Stimulated activated memory B cell treated with anti-CD40 and anti-IgM and Interleukin-4, amounts not matched to agents 10 μg/mL and 1 μg/mL and 100 μg/mL, for 72 hours (primary cell): ENCODE results near the gene NCAPD3.

Experiments
- ATAC-seq: fragments of 150-1000 bp; cut with Tn5 transposase; 2 replicates; pipeline ENCODE4 v1.10.0; 2021
- H3K27ac Mint-ChIP-seq: one replicate; pipeline ENCODE4 v1.8.0; 2022; ENCODE audit warnings: mild to moderate bottlenecking, mixed read lengths
- H3K27me3 Mint-ChIP-seq: one replicate; pipeline ENCODE4 v1.8.0; 2022; ENCODE audit warnings: mixed read lengths
- H3K36me3 Mint-ChIP-seq: one replicate; pipeline ENCODE4 v1.8.0; 2022; ENCODE audit warnings: mixed read lengths
- H3K4me1 Mint-ChIP-seq: one replicate; pipeline ENCODE4 v1.8.0; 2022; ENCODE audit warnings: mixed read lengths
- H3K4me3 Mint-ChIP-seq: one replicate; pipeline ENCODE4 v1.8.0; 2022; ENCODE audit warnings: mild to moderate bottlenecking, moderate library complexity, mixed read lengths
- H3K9me3 Mint-ChIP-seq: one replicate; pipeline ENCODE4 v1.8.0; 2022; ENCODE audit warnings: mixed read lengths

Gene NCAPD3

GRCh38 chr11:134145715-134146114 is 78.1 kb downstream of the NCAPD3 start:
- H3K27me3 Mint-ChIP-seq = no peaks in the 10 kb centered on the region
- H3K27ac Mint-ChIP-seq = no peak overlapping the region
- no peak for ATAC-seq
- no peaks in the 10 kb centered on the region for H3K9me3 Mint-ChIP-seq
- no peaks in the 10 kb centered on the region for H3K4me1 Mint-ChIP-seq
- no peak overlapping the region for H3K4me3 Mint-ChIP-seq
- peaks cover 33% of the 10 kb centered on the region for H3K36me3 Mint-ChIP-seq

DNA sequence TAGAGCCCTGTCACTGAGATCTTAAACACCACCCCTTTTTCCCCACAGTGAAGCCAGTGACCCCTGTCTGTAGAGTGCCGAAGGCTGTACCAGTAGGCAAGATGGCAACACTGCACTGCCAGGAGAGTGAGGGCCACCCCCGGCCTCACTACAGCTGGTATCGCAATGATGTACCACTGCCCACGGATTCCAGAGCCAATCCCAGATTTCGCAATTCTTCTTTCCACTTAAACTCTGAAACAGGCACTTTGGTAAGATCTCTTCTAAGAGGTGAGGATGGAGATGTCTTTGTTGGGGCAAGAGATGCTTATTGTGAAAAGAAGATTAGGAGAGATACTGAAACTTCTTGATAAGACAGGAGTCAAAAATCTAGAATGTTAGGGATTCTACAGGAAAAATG is 79.0 kb downstream of the NCAPD3 start:
- no peak for ATAC-seq
- Mint-ChIP-seq H3K9me3 (no peaks in the 10 kb centered on the region), H3K27me3 (no peaks in the 10 kb centered on the region), H3K27ac (no peak overlapping the region), H3K36me3 (peaks cover 32% of the 10 kb centered on the region), H3K4me1 (no peaks in the 10 kb centered on the region), H3K4me3 (no peak overlapping the region)

DNA sequence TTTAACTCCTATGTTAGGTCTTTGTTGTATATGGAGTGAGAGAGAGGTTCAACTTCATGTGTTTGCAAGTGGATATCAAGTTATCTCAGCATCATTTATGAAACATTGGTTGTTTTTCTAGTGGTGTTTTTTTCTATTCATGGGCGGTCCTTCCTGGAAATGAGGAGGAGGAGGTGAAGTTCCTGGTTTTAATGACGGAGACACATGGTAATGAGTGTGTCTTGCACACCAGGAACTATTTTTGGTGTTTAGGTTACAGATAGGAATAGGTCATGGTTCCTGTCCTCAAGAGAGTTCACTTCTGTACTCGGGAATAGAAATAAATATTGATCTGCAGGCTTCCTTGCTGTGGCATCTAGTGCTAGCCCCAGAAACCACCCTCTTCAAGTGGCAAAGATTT is 80.0 kb downstream of the NCAPD3 start:
- ATAC-seq = no peak
- Mint-ChIP-seq H3K36me3 (peaks cover 32% of the 10 kb centered on the region), H3K4me3 (no peak overlapping the region), H3K27me3 (no peaks in the 10 kb centered on the region), H3K27ac (no peak overlapping the region), H3K9me3 (no peaks in the 10 kb centered on the region), H3K4me1 (peaks cover 6% of the 10 kb centered on the region)

GRCh38 chr11:134142536-134142935 is 81.2 kb downstream of the NCAPD3 start:
- Mint-ChIP-seq H3K9me3 (no peaks in the 10 kb centered on the region), H3K36me3 (peaks cover 32% of the 10 kb centered on the region), H3K27ac (no peak overlapping the region), H3K4me3 (no peak overlapping the region), H3K27me3 (no peaks in the 10 kb centered on the region), H3K4me1 (peaks cover 6% of the 10 kb centered on the region)
- no peak for ATAC-seq

DNA sequence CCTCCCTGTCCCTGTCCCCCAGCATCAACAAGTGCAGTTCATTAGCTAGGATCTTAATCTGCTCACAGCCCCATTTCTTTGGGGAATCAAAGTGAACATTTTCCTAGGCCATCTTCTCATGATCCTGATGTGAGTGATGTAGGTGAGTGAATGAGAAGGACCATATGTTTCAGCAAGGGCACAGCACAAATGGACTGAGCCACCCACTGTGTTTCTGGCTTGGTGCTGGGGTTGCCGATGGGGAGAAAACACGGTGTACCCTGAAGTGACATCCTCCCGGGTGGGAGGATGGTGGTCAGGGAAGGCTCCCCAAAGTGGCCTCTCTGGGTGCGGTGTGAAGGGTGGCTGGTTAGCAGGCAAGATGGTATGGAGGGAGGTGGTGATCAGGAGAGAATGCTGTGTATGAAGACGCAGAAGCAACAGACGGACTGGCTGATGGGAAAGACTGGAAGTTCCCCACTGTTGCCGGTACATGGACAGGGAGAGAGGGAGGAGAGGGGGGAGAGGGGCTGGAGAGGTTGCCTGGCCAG is 82.7 kb downstream of the NCAPD3 start:
- ATAC-seq = no peak
- no peak overlapping the region for H3K27ac Mint-ChIP-seq
- H3K27me3 Mint-ChIP-seq = no peaks in the 10 kb centered on the region
- H3K9me3 Mint-ChIP-seq = no peaks in the 10 kb centered on the region
- H3K4me3 Mint-ChIP-seq = no peak overlapping the region
- peaks cover 32% of the 10 kb centered on the region for H3K36me3 Mint-ChIP-seq
- peaks cover 6% of the 10 kb centered on the region for H3K4me1 Mint-ChIP-seq

- no peak overlapping the region for H3K4me3 Mint-ChIP-seq
- peak; percentile 58 for ATAC-seq
- no peak overlapping the region for H3K27ac Mint-ChIP-seq
- no peaks in the 10 kb centered on the region for H3K9me3 Mint-ChIP-seq
- H3K36me3 Mint-ChIP-seq = peaks cover 29% of the 10 kb centered on the region
- H3K4me1 Mint-ChIP-seq = peaks cover 6% of the 10 kb centered on the region
- no peaks in the 10 kb centered on the region for H3K27me3 Mint-ChIP-seq
Measured at GRCh38 chr11:134139873-134140331, 83.9 kb downstream of the NCAPD3 start.

GRCh38 chr11:134139303-134139872 is 84.4 kb downstream of the NCAPD3 start:
- Mint-ChIP-seq H3K9me3 (no peaks in the 10 kb centered on the region), H3K36me3 (peaks cover 24% of the 10 kb centered on the region), H3K4me3 (no peak overlapping the region), H3K27ac (no peak overlapping the region), H3K4me1 (peaks cover 6% of the 10 kb centered on the region), H3K27me3 (no peaks in the 10 kb centered on the region)
- no peak for ATAC-seq

- no peak for ATAC-seq
- H3K27ac Mint-ChIP-seq = no peak overlapping the region
- peaks cover 29% of the 10 kb centered on the region for H3K36me3 Mint-ChIP-seq
- peaks cover 6% of the 10 kb centered on the region for H3K9me3 Mint-ChIP-seq
- H3K4me3 Mint-ChIP-seq = no peak overlapping the region
- peaks cover 6% of the 10 kb centered on the region for H3K4me1 Mint-ChIP-seq
- H3K27me3 Mint-ChIP-seq = no peaks in the 10 kb centered on the region
Measured at GRCh38 chr11:134138376-134138775, 85.4 kb downstream of the NCAPD3 start.

GRCh38 chr11:134134167-134134566 is 89.6 kb downstream of the NCAPD3 start:
- no peak overlapping the region for H3K27ac Mint-ChIP-seq
- H3K4me3 Mint-ChIP-seq = no peak overlapping the region
- peaks cover 30% of the 10 kb centered on the region for H3K36me3 Mint-ChIP-seq
- H3K27me3 Mint-ChIP-seq = no peaks in the 10 kb centered on the region
- H3K4me1 Mint-ChIP-seq = peaks cover 2% of the 10 kb centered on the region
- peaks cover 17% of the 10 kb centered on the region for H3K9me3 Mint-ChIP-seq
- ATAC-seq = no peak

DNA sequence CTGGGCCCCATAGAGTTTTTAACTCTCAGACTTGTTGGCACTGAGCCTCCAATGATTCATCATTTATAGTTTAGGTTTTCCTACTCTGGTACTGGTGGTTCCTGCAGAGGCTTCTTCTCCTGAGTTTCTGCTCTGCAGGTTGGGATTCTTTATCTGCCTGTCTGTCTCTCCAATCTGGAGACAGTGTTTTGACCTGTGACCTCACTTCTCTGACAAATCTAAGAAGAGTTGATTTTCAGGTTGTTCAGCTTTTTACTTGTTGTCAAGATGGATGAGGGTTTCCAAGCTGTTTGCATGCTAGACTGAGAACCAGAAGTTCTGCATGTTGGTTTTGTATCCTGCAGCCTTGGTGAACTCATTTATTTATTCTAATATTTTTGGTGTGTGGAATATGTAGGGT is 91.0 kb downstream of the NCAPD3 start:
- ATAC-seq = no peak
- Mint-ChIP-seq H3K9me3 (peaks cover 17% of the 10 kb centered on the region), H3K36me3 (peaks cover 39% of the 10 kb centered on the region), H3K4me1 (no peaks in the 10 kb centered on the region), H3K4me3 (no peak overlapping the region), H3K27ac (no peak overlapping the region), H3K27me3 (no peaks in the 10 kb centered on the region)

GRCh38 chr11:134131628-134132244 is 92.0 kb downstream of the NCAPD3 start:
- Mint-ChIP-seq H3K9me3 (peaks cover 17% of the 10 kb centered on the region), H3K27me3 (no peaks in the 10 kb centered on the region), H3K27ac (no peak overlapping the region), H3K4me1 (no peaks in the 10 kb centered on the region), H3K4me3 (no peak overlapping the region), H3K36me3 (peaks cover 45% of the 10 kb centered on the region)
- no peak for ATAC-seq

DNA sequence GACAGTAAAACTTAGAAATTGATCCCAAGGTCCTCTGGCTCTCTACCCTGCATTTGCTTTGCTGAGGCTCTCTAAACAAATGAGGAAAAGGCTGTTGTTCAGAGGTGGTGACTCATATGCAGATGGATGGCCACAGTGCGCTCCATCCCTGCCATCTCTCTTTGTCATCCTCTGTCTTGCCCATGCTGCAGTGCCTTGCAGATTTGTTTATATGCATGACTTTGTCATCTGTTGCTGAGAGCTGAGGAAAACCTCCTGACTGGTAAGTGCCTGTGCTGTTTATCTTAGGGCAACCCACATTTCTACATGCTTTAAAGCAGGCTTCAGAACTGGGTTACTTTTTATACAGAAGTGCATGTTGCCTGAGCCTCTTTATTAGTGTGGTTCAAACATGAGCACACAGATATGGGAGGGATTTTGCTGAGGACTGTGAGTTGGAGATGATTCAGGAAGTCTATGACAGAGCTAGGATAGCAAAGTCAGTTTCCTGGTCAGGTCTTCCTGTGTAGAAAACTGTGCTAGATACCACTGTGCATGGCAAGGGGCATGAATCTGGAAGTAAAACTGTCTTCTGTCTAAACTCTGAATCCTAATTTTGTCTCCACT is 97.4 kb downstream of the NCAPD3 start:
- no peak for ATAC-seq
- Mint-ChIP-seq H3K4me1 (peaks cover 12% of the 10 kb centered on the region), H3K4me3 (no peak overlapping the region), H3K9me3 (peaks cover 3% of the 10 kb centered on the region), H3K36me3 (peaks cover 33% of the 10 kb centered on the region), H3K27me3 (no peaks in the 10 kb centered on the region), H3K27ac (no peak overlapping the region)

GRCh38 chr11:134125507-134125906 is 98.3 kb downstream of the NCAPD3 start:
- Mint-ChIP-seq H3K9me3 (no peaks in the 10 kb centered on the region), H3K27me3 (no peaks in the 10 kb centered on the region), H3K4me1 (peaks cover 12% of the 10 kb centered on the region), H3K4me3 (peak overlapping the region; percentile 31), H3K36me3 (peaks cover 30% of the 10 kb centered on the region), H3K27ac (no peak overlapping the region)
- no peak for ATAC-seq

DNA sequence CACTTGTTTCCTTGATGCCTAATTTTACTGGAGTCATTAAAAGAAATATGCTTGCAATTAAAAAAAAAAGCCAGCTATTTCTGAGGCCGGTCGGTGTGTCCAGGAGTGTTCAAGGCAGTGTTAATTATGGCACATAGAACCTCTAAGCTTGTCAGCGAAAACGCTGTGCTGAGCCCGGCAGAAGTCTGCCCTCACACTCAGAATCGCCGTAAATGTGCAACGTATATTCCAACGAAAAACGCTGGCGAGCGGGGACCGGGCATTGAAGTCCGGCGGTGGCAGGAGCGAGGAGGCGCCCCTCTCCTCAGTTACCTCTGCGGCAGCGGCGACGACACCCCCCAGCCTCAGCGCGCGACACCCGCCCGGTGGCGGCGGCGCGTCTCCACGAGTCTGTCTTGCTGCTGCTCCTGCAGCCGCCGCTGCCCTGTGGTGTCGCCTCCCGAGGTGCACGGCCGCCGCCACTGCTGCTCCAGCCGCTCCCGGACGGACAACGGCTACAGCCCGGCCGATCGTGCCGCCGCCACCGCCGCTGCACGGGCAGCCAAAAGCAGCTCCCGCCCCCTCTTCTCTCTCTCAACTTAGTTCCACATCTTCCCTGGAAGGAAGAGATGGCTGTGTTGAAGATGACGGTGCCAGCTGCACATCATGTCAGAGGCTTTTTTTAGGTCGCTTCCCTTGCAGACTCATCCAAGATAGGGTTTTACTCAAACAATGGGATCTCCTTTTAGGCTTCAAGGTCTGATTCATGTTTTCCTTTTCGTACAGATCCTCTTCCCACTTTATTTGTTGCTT is 98.9 kb downstream of the NCAPD3 start:
- H3K27ac Mint-ChIP-seq = no peak overlapping the region
- H3K9me3 Mint-ChIP-seq = no peaks in the 10 kb centered on the region
- peaks cover 30% of the 10 kb centered on the region for H3K36me3 Mint-ChIP-seq
- no peaks in the 10 kb centered on the region for H3K27me3 Mint-ChIP-seq
- peaks cover 12% of the 10 kb centered on the region for H3K4me1 Mint-ChIP-seq
- ATAC-seq = no peak
- H3K4me3 Mint-ChIP-seq = peak overlapping the region; percentile 67

DNA sequence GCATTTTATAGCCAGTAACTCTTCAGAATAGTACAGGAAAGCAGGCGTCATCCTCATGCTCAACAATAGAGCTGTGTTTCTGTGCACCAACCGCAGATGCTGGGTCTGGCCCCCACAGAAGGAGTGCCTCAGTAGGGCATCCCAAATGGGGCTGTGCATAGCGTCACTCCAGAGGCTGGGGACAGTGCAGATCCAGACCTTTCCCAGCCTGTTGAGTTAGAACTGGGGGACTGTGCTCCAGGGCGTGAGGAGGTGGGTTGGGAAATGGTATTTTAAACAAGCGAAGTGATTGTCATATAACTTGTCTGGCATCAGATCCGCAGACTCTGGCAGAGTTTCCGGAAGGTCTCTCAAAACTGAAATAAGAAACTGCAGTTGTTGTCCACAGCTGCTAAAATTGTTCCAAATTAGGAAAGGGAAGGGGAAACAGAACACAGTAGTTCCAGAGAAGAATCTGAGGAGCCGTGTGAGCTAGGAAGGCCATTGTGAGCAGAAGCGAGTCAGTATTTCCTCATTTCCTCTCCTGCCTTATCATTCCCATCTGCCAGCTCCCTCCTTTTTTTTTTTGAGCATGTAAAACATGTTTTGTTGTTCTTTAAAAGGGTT is 102.7 kb downstream of the NCAPD3 start:
- no peak for ATAC-seq
- no peaks in the 10 kb centered on the region for H3K9me3 Mint-ChIP-seq
- peaks cover 24% of the 10 kb centered on the region for H3K4me1 Mint-ChIP-seq
- no peaks in the 10 kb centered on the region for H3K27me3 Mint-ChIP-seq
- H3K36me3 Mint-ChIP-seq = peaks cover 13% of the 10 kb centered on the region
- no peak overlapping the region for H3K4me3 Mint-ChIP-seq
- no peak overlapping the region for H3K27ac Mint-ChIP-seq
